Measurements from ENCODE around the gene LMBR1. TPM values are rescaled to one million over a fixed set of nuclear protein-coding genes. Genes with fewer than 3 reads are reported as not detected.

Gene LMBR1
- total and polyA plus RNA-seq, 3 donors from 2014 or later, result 73.3 to 219 (median 218) TPM

GRCh38 chr7:156642306-156643045, 250.5 kb downstream of the LMBR1 start:
- Histone ChIP-seq H3K36me3 (ENCODE audit: low read depth, missing control alignments) (no peaks in the 10 kb centered on the region), H3K4me1 (no peaks in the 10 kb centered on the region), H3K27me3 (no peaks in the 10 kb centered on the region), H3K9me3 (no peaks in the 10 kb centered on the region), H3K27ac (no peak overlapping the region), H3K4me3 (no peak overlapping the region)
- TF ChIP-seq CTCF (IDR thresholded peaks at IDR 0.05), result no peak
- no peak for TF ChIP-seq POLR2A (IDR thresholded peaks at IDR 0.05)
- intact Hi-C loops (cut with DNase I; ENCODE audit: low total_unique reads), result no loop called here
- 40 to 66% methylated on average over 13 of the region's 13 CpGs for WGBS, 2 donors
- DNase-seq, result no peak

- Histone ChIP-seq H3K4me3 (peak overlapping the region; percentile 71), H3K4me1 (no peaks in the 10 kb centered on the region), H3K9me3 (no peaks in the 10 kb centered on the region), H3K36me3 (ENCODE audit: low read depth, missing control alignments) (no peaks in the 10 kb centered on the region), H3K27me3 (no peaks in the 10 kb centered on the region), H3K27ac (peak overlapping the region; percentile 12 to 79)
- TF ChIP-seq POLR2A (IDR thresholded peaks at IDR 0.05), result no peak
- no peak for TF ChIP-seq CTCF (IDR thresholded peaks at IDR 0.05)
- intact Hi-C loops (cut with DNase I; ENCODE audit: low total_unique reads), result no loop called here
- peak; percentile 51 for DNase-seq
- 3 to 5% methylated on average over 23 to 30 of the region's 30 CpGs for WGBS, 2 donors
Measured at GRCh38 chr7:156640949-156641485, 252.0 kb downstream of the LMBR1 start.

- TF ChIP-seq POLR2A (IDR thresholded peaks at IDR 0.05) (no peak), CTCF (IDR thresholded peaks at IDR 0.05) (peak in 1 of 3 experiments; percentile 22)
Measured at GRCh38 chr7:156640257-156640948, 252.6 kb downstream of the LMBR1 start, which contains the start of gene RNF32. Gene RNF32, plus strand, starts transcription at chr7:156640774. Its CDS starts 3,104 bp downstream, at chr7:156643878.

GRCh38 chr7:156639426-156640256, 253.3 kb downstream of the LMBR1 start:
- no peaks in the 10 kb centered on the region for H3K27me3 ChIP-seq
- H3K9me3 ChIP-seq, result no peaks in the 10 kb centered on the region
- DNase-seq, result peak; percentile 35
- intact Hi-C loops (cut with DNase I; ENCODE audit: low total_unique reads), result no loop called here
- peak overlapping the region; percentile 71 for H3K4me3 ChIP-seq
- TF ChIP-seq CTCF (IDR thresholded peaks at IDR 0.05) (no peak), POLR2A (IDR thresholded peaks at IDR 0.05) (no peak)
- no peaks in the 10 kb centered on the region for H3K4me1 ChIP-seq
- 38 to 44% methylated on average over 40 to 52 of the region's 52 CpGs for WGBS, 2 donors
- peak overlapping the region; percentile 8 to 79 for H3K27ac ChIP-seq
- no peaks in the 10 kb centered on the region for H3K36me3 ChIP-seq (ENCODE audit: low read depth, missing control alignments)

More at GRCh38 chr7:156640257-156640948, 252.6 kb downstream of the LMBR1 start, which contains the start of gene RNF32:
- Histone ChIP-seq H3K4me3 (peak within 1 kb of the TSS; percentile 71), H3K4me1 (no peaks in the 10 kb centered on the region), H3K27ac (peak within 1 kb of the TSS; percentile 12 to 79), H3K9me3 (no peaks in the 10 kb centered on the region), H3K27me3 (no peaks in the 10 kb centered on the region), H3K36me3 (ENCODE audit: low read depth, missing control alignments) (no peaks in the 10 kb centered on the region)
- DNase-seq, result peak; percentile 94
- intact Hi-C loops (cut with DNase I; ENCODE audit: low total_unique reads), result no loop called here
- 2 to 6% methylated on average over 15 to 76 of the region's 85 CpGs for WGBS, 2 donors

Data from testis (tissue), 3 donors.